ENCODE results near the gene TSPAN5.
A peak's percentile ranks its signal among the peaks of the same experiment; 100 is the strongest.
"Not testable (repeated sequence)": the region's sequence is repeated elsewhere in the genome, so short reads cannot be mapped to it uniquely, and the experiment has no call there.

Gene TSPAN5

GRCh38 chr4:98658287-98659105 lies at the start of gene TSPAN5:
TSPAN5 (minus strand) TSS chr4:98658611.
- peak; percentile 55 to 75 (median 64) for DNase-seq

- DNase-seq = no peak
These were observed 48.5 kb upstream of the TSPAN5 start for GRCh38 chr4:98706935-98707334.

GRCh38 chr4:98706200-98706813 lies 47.9 kb upstream of the TSPAN5 start:
- peak in 3 of 6 experiments; percentile 54 to 75 (median 71) for DNase-seq

DNA sequence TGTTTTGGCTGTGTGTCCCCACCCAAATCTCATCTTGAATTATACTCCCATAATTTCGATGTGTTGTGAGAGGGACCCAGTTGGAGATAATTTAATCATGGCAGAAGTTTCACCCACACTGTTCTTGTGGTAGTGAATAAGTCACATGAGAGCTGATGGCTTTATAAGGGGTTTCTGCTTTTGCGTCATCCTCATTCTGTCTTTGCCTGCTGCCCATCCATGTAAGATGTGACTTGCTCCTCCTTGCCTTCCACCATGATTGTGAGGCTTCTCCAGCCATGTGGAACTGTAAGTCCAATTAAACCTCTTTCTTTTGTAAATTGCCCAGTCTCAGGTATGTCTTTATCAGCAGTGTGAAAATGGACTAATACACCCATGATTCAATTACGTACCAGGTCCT lies 47.2 kb upstream of the TSPAN5 start:
- not testable (repeated sequence) for DNase-seq

GRCh38 chr4:98700656-98701055 lies 42.2 kb upstream of the TSPAN5 start:
- no peak for DNase-seq

GRCh38 chr4:98694076-98694475 lies 35.7 kb upstream of the TSPAN5 start:
- no peak for DNase-seq

DNA sequence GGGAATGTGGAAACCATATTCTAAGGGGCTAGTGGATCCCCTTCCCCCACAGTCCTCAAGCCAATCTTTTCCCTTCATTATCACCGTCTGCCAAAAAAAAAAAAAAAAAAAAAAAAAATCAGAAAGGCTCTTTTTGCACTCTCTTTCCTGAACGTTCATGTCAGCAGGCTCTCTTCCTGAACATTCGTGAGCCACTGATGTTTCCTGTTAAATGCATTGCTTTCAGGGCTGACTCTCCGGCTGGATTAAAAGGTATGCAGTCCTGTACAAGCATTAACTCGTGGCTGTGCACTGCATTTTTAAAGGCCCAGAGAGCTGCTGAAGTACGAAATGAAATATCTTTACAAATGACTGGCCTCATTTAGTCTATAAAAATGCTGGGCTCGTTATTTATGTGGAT lies 34.0 kb upstream of the TSPAN5 start:
- no peak for DNase-seq

- no peak for DNase-seq
These were observed 33.2 kb upstream of the TSPAN5 start for GRCh38 chr4:98691588-98691987.

DNA sequence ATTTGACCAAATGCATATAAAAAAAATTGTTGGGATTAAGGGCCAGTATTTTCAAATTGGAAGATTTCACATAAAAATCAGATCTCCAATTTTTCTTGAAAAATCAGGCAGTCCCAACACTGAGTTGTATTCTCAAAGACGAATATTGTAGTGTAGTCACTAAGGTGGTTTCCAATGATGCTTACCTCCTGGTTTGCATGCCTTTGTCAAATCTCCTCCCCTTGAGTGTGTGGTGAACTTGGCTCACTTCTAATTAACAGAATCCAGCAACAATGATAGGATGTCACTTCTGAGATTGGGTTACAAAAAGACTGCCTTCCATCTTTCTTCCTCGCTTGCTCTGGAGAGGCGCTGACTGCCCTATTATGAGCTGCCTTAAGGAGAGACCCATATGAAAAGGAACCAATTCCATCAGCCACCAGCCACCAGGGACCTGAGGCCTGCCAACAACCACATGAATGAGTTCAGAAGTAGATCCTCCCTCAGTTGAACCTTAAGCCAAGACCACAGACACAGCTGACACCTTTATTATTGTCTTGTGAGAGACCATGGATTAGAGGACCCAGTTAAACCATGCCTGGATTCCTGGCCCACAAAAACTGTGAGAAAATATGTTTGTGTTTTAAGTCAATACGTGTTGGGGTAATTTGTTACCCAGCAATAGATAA lies 31.2 kb upstream of the TSPAN5 start:
- DNase-seq = peak in 2 of 6 experiments; percentile 9

GRCh38 chr4:98688411-98689290 lies 30.2 kb upstream of the TSPAN5 start:
- DNase-seq = peak in 3 of 6 experiments; percentile 43 to 51 (median 44)

GRCh38 chr4:98687876-98688275 lies 29.5 kb upstream of the TSPAN5 start:
- no peak for DNase-seq

DNA sequence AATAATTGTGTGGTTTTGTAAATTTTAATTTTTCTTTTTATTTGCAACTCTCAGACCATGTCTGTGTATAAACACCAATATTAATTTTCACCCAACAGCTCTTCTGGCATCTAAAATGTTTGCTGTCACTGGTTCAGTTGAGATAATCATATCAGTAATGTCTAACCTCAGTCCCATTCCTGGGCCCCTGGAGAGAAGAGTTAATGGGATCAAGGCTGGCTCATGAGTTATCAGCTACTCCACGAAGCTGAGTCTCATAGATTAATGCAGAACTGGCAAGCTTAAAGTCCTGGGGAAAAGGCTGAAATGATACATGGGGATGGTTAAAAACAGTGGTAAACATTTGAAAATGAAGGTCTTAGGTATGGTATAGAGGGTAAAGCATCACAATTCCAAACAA lies 28.4 kb upstream of the TSPAN5 start:
- no peak for DNase-seq

GRCh38 chr4:98686043-98686707 lies 27.8 kb upstream of the TSPAN5 start:
- DNase-seq = no peak

DNA sequence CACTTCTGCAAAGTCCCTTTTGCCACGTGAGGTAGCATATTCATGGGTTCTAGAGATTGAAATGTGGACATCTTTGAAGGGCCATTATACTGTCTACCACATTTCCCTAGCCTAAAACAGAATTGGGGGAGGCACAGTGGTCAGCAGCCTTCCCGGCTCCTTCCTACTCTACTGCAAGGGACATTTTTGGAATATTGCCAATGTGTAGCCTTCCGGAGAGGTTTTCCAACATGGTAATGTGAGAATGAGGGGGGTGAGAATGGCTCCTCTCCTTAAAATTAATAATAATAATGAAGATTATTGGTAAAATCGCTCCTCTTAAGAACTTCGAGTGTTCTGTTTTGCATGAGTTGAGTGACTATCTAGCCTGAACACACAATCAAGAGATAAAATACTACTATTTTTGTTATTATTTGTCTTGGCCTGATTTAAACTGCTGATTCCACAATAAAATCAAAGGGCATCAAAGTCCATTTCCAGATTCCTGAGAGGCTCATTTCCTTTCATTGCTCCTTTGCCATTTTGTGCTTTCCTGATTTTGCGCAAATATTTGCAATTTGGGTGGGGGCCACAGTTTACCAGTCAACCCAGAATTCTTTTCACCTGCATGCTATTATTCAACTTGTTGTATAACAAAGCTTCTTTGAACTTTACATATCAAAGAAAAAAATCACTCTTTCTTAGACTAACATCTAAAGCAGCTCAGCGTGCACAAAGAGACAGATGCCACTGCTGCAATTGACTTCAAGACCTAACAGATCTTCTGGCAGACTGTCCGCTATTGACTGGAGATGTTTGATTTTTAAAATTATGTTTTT lies 27.0 kb upstream of the TSPAN5 start:
- peak in 4 of 6 experiments; percentile 0 to 50 (median 16) for DNase-seq

DNA sequence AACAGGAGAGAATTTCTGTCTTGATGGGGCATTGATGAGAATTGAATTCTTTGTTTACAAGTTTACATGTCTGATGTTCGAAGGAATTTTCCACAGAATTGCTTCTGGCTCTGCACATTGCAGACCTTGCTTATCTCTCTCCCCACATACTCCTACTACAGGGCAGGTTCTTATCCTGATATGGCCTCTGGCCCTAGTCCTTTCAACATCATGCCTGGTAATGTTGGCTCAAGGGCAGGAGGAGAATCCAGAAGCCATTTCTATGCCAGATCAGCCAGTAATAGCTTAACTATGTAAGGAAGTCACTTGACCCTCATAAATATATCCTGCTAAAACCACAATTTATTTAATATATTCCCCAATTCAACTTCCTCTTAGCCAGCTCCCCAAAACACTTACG lies 24.3 kb upstream of the TSPAN5 start:
- DNase-seq = no peak

GRCh38 chr4:98680806-98681205 lies 22.4 kb upstream of the TSPAN5 start:
- no peak for DNase-seq

DNA sequence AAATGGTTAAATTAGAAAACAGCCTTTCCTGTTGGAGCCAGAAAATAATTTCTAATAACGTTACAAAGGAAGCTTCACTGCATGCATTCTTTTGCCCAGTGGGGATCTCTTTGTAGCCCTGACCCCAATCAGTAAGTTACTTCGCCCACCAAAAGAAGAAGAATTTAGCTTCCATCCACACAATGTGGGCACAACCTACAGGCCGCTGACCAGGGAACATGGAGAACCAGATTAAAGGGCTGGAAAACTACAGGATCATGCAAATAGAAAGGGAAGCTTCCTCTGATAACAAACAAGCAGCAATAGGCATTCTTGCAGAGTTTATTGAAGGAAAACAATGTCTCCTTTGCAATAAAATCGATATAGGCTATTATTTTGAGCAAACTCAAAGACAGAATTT lies 21.3 kb upstream of the TSPAN5 start:
- DNase-seq = no peak

DNA sequence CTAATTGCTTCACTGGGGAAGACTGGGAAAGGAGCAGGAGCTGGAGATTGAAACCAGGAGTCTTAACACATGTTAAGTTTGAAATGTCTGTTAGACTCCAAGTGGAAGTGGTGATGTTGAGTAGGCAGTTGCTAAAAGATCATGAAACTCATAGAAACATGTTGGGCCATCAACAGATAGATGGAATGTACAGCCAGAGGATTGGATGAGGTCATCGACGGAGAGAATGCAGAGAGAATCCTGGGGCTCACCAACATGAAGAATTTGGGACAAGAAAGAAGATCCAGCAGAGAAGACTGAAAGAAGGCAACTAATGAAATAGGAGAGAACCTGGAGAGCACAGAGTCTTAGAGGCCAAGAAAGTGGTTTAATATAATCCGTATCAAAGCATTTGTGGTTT lies 19.4 kb upstream of the TSPAN5 start:
- no peak for DNase-seq

GRCh38 chr4:98674404-98675173 lies 16.2 kb upstream of the TSPAN5 start:
- DNase-seq = no peak

- no peak for DNase-seq
These were observed 15.6 kb upstream of the TSPAN5 start for GRCh38 chr4:98673978-98674377.

DNA sequence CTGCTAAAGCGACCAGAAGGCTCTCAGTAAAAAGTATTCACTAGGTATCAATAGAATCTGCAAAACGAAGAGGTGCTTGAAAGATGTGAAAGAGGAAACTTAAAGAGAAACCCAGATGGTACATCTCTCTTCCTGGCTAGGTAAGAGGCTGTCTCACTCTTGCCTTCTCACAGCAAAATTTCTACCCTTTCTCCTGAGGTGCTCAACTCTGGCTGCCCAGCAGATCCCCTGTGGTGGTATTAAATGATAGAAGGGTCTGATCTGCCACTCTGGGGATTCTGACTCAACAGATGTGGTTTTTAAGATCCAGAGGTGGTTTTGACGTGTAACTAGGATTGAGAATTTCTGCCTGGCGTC lies 14.9 kb upstream of the TSPAN5 start:
- DNase-seq = no peak
